Fibroblast of lung (primary cell): ENCODE data around the gene BAAT. TPM values are rescaled to one million over a fixed set of nuclear protein-coding genes. Genes with fewer than 3 reads are reported as not detected.

Experiments used
- DNase-seq, 2 donors: peaks; one replicate each; pipeline versions ENCODE4 v3.0.0 to v3.0.0-alpha.2; 2010; ENCODE audit warnings: low read depth in 2 of 2
- H2AFZ ChIP-seq: 2 replicates; pipeline ENCODE4 v1.5.1; 2012; ENCODE audit warnings: low read length, control low read depth, inconsistent platforms
- H3K27ac ChIP-seq: 2 replicates; pipeline ENCODE4 v1.5.1; 2011; ENCODE audit warnings: low read length, control low read depth; ENCODE audit not compliant: insufficient read depth
- H3K27me3 ChIP-seq: 2 replicates; pipeline ENCODE4 v1.5.1; 2011; ENCODE audit warnings: mild to moderate bottlenecking, low read length; ENCODE audit not compliant: control insufficient read depth, insufficient read depth
- H3K36me3 ChIP-seq: 2 replicates; pipeline ENCODE4 v1.5.1; 2011; ENCODE audit warnings: low read length; ENCODE audit not compliant: control insufficient read depth, insufficient read depth
- H3K4me1 ChIP-seq: 2 replicates; pipeline ENCODE4 v1.5.1; 2011; ENCODE audit warnings: low read length; ENCODE audit not compliant: control insufficient read depth, insufficient read depth; ENCODE audit errors: extremely low read depth
- H3K4me2 ChIP-seq: 2 replicates; pipeline ENCODE4 v1.5.1; 2011; ENCODE audit warnings: low read length, control low read depth; ENCODE audit not compliant: insufficient read depth; ENCODE audit errors: extremely low read depth
- H3K4me3 ChIP-seq, 4 experiments: fragments of 200-600 bp in 1 of 4; sonication (generic) in 1 of 4; replicated peaks in 1 of 4; 2 replicates each; pipeline ENCODE4 v1.5.1; 2011 to 2016; ENCODE audit warnings: low read length in 4 of 4, low read depth in 3 of 4, mild to moderate bottlenecking in 3 of 4, control low read depth in 2 of 4, inconsistent platforms in 1 of 4, mixed read lengths in 1 of 4; ENCODE audit not compliant: insufficient read depth in 1 of 4; ENCODE audit errors: control extremely low read depth in 1 of 4
- H3K79me2 ChIP-seq: 2 replicates; pipeline ENCODE4 v1.5.1; 2012; ENCODE audit warnings: mild to moderate bottlenecking, low read length, inconsistent platforms; ENCODE audit not compliant: control insufficient read depth, insufficient read depth
- H3K9ac ChIP-seq: 2 replicates; pipeline ENCODE4 v1.5.1; 2011; ENCODE audit warnings: mild to moderate bottlenecking, low read length, control low read depth; ENCODE audit not compliant: insufficient read depth
- H3K9me3 ChIP-seq: 2 replicates; pipeline ENCODE4 v1.5.1; 2012; ENCODE audit warnings: low read depth, low read length; ENCODE audit not compliant: control insufficient read depth, insufficient read depth
- H4K20me1 ChIP-seq: 2 replicates; pipeline ENCODE4 v1.5.1; 2011; ENCODE audit warnings: low read length; ENCODE audit not compliant: control insufficient read depth, insufficient read depth; ENCODE audit errors: extremely low read depth
- CTCF ChIP-seq, 2 donors: IDR thresholded peaks in 1 of 2; conservative IDR thresholded peaks in 1 of 2; 1 replicate in 1 of 2; 2 replicates in 1 of 2; pipeline ENCODE4 v1.5.1; 2011 to 2012; ENCODE audit warnings: low read length in 2 of 2, control low read depth in 1 of 2, inconsistent platforms in 1 of 2, low read depth in 1 of 2, mild to moderate bottlenecking in 1 of 2
- EZH2 ChIP-seq: IDR thresholded peaks from 2 replicates; pipeline ENCODE4 v1.5.1; 2012; ENCODE audit warnings: low read length, control low read depth, mild to moderate bottlenecking; ENCODE audit errors: missing control alignments
- polyA plus RNA-seq, 2 donors: library from polyadenylated mRNA; depleted of rRNA in 1 of 2; stranded (reverse) in 1 of 2; unstranded in 1 of 2; fragments of >200 nt; gene quantifications; 2 replicates each; pipeline ENCODE4 v1.2.1, GENCODE V29; 2011 to 2012; ENCODE audit warnings: missing spikeins in 1 of 2
- total RNA-seq: library from RNA; depleted of rRNA; stranded (reverse); fragments of >200 nt; gene quantifications from 2 replicates; pipeline ENCODE4 v1.2.1, GENCODE V29; 2014

Gene BAAT
- total and polyA plus RNA-seq, 2 donors (not counting 1 experiment from before 2014, with no cell fraction given), result 0.02 TPM; not detected in 1

GRCh38 chr9:101427957-101428655, 43.3 kb upstream of the BAAT start:
- no peaks in the 10 kb centered on the region for H3K27me3 ChIP-seq
- H4K20me1 ChIP-seq, result no peaks in the 10 kb centered on the region
- H3K9me3 ChIP-seq, result no peaks in the 10 kb centered on the region
- DNase-seq, result no peak
- no peak overlapping the region for H3K4me3 ChIP-seq
- H3K36me3 ChIP-seq, result no peaks in the 10 kb centered on the region
- H3K4me1 ChIP-seq, result no peaks in the 10 kb centered on the region
- H2AFZ ChIP-seq, result no peak overlapping the region
- TF ChIP-seq EZH2, result no peak
- no peak for TF ChIP-seq CTCF (conservative IDR thresholded peaks at IDR 0.05 in 1 of 2, IDR thresholded peaks at IDR 0.05 in 1 of 2; ENCODE audit: low read depth in 1 of 2, low read length in 2 of 2)
- H3K79me2 ChIP-seq, result no peaks in the 10 kb centered on the region
- H3K9ac ChIP-seq, result no peak overlapping the region
- H3K4me2 ChIP-seq, result no peak overlapping the region
- H3K27ac ChIP-seq, result no peak overlapping the region

GRCh38 chr9:101427358-101427757, 42.6 kb upstream of the BAAT start:
- H3K4me1 ChIP-seq, result no peaks in the 10 kb centered on the region
- TF ChIP-seq CTCF (conservative IDR thresholded peaks at IDR 0.05 in 1 of 2, IDR thresholded peaks at IDR 0.05 in 1 of 2; ENCODE audit: low read depth in 1 of 2, low read length in 2 of 2), result no peak
- no peak for TF ChIP-seq EZH2
- H3K27ac ChIP-seq, result no peak overlapping the region
- no peaks in the 10 kb centered on the region for H3K9me3 ChIP-seq
- no peak overlapping the region for H3K9ac ChIP-seq
- H3K79me2 ChIP-seq, result no peaks in the 10 kb centered on the region
- H3K27me3 ChIP-seq, result no peaks in the 10 kb centered on the region
- H2AFZ ChIP-seq, result no peak overlapping the region
- H3K36me3 ChIP-seq, result no peaks in the 10 kb centered on the region
- no peaks in the 10 kb centered on the region for H4K20me1 ChIP-seq
- H3K4me2 ChIP-seq, result no peak overlapping the region
- no peak overlapping the region for H3K4me3 ChIP-seq
- no peak for DNase-seq

DNA sequence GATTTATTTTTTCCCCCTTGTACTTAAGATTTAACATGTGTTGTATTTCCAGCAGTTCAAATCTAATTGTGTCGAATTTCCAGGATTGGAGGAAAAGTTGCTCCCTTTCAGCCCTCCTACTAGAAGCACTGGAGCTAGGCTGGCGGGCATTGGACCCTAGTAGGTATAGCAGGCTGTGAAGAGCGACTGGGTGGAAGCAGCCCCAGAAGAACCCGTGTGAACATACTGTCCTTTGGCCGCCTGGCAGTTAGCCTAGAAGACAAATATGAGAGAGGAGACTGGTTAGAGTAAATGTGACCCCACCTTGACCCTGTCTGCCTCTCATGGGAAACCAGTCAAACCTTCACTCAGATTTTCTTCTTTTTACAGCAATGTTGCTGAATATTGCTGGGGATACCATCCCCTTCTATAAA, 36.9 kb upstream of the BAAT start:
- DNase-seq, result no peak
- no peaks in the 10 kb centered on the region for H3K36me3 ChIP-seq
- H4K20me1 ChIP-seq, result no peaks in the 10 kb centered on the region
- H3K27me3 ChIP-seq, result no peaks in the 10 kb centered on the region
- H3K9me3 ChIP-seq, result no peaks in the 10 kb centered on the region
- H3K4me2 ChIP-seq, result no peak overlapping the region
- H3K4me1 ChIP-seq, result no peaks in the 10 kb centered on the region
- no peak overlapping the region for H3K4me3 ChIP-seq
- no peak overlapping the region for H3K27ac ChIP-seq
- no peak overlapping the region for H3K9ac ChIP-seq
- no peak overlapping the region for H2AFZ ChIP-seq
- TF ChIP-seq CTCF (conservative IDR thresholded peaks at IDR 0.05 in 1 of 2, IDR thresholded peaks at IDR 0.05 in 1 of 2; ENCODE audit: low read depth in 1 of 2, low read length in 2 of 2) (no peak), EZH2 (no peak)
- no peaks in the 10 kb centered on the region for H3K79me2 ChIP-seq
